Activated T-cell treated with anti-CD3 and anti-CD28 coated beads for 24 hours (primary cell): Measurements from ENCODE around the gene PCBP3.
"Not testable (repeated sequence)": the region's sequence is repeated elsewhere in the genome, so short reads cannot be mapped to it uniquely, and the experiment has no call there.

Source experiments
- DNase-seq: peaks from one replicate; pipeline ENCODE4 v3.0.0-alpha.2; 2020; ENCODE audit warnings: low read depth

PCBP3 gene

DNA sequence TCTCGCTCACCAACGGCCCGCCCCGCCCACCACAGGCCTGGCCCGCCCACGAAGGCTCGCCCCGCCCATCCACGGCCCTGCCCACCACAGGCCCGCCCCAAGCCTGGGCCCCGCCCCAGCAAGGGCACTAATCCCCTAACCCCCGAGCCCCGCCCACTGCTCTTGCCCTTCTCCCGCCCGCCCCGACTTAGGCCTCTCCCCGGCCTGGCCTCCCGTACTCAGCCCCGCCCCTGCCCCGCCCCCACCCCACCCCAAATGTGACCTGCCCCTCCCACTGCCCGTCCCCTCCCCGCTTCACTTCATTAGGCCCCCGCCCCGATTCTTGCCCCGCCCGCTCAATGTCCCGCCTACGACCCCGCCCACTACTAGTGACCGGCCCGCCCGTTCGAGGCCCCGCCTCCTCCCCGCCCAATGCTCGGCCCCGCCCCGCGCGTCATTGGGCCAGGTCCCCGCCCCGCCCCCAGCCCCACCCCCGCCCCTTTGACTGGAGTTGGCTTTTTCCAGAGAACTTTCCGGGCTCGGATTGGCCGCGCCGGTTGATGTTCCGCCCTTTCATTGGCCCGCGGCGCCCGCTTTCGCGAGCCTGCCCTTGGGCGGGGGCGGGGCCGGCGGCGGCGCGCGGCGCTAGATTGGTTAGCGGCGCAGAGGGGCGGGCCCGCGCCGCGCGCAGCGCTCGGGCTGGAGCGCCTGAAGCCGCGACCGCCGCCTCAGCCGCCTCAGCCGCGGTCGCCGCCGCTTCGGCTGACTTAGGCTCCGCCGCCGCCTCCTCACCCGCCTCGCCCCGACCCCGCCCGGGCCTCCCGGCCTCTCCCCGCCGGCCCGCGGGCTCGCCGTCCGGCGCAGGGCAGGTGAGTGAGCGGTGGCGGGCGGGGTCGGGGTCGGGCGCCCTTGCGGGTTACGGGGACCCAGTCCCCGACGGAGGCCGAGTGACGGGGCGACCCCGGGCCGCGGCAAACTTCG lies at the start of gene PCBP3:
Gene PCBP3, plus strand, starts transcription at position 705 of the 960 bp plus-strand sequence. CDS start 206,361 bp downstream, outside the sequence.
- peak; percentile 94 for DNase-seq

DNA sequence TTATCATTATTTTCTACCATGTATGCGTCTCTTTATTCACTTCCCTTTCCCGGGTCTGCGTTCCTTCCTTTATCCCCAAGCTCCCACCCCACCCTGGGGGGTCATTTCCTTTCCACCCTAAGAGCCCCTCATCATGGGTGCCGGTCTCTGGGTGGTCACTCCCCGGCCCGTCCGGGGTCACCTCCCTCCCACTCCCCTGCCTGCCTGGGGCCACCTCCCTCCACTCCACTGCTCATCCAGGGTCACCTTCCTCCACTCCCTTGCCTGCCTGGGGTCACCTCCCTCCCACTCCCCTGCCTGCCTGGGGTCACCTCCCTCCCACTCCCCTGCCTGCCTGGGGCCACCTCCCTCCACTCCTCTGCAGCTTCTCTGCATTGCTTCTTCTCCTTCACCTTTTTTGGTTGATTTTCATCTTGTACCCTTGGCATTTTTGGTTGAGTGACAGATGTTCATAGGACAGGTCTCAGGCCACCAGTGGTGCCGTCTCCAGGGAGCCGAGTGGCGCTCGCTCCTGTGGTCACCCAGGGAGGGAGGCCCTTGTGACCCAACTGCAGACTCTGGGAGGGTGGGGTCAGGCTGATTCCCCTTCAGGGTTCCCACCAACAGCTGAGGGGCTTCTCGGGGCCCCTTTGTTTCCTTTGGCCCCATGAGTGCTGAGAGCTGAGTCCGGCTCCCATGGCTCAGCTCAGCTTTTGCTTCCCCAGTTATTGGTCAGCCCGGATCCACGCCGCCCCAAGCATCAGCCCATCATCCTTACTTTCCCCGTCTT lies 48.6 kb upstream of the PCBP3 start:
- DNase-seq, result no peak

DNA sequence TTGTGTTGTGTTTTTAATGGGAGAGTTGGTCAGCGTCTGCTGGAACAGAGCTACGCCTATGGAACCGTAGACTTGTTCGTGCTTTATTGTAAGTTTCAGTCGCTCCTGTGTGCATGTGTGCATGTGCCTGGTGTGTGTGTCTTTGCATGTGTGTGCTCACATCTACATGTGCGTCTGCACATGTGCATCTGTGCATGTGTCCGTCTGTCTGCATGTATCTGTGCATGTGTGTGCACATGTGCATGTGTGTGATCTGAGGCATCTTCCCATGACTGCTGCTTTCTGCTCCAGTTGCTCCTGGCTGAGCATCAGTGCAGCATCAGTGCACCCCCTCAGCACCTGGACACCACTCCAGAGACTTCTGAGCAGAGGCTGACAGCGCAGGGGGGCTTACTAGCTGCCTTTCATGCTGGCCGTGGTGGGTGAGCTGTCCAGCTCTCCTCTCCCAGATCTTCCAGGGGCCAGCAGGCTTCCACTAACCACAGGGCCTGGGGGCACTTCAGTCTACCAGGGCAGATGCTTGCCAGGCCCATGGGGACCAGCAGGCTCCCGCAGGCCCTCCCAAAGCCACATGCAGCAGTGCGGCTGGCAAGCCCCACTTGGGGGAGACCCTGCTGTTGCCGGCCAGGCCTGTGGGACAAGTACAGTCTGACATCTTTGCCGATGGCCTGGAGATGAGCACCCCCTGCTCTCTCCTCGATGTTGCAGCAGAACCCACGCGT lies 47.8 kb upstream of the PCBP3 start:
- DNase-seq, result no peak

DNA sequence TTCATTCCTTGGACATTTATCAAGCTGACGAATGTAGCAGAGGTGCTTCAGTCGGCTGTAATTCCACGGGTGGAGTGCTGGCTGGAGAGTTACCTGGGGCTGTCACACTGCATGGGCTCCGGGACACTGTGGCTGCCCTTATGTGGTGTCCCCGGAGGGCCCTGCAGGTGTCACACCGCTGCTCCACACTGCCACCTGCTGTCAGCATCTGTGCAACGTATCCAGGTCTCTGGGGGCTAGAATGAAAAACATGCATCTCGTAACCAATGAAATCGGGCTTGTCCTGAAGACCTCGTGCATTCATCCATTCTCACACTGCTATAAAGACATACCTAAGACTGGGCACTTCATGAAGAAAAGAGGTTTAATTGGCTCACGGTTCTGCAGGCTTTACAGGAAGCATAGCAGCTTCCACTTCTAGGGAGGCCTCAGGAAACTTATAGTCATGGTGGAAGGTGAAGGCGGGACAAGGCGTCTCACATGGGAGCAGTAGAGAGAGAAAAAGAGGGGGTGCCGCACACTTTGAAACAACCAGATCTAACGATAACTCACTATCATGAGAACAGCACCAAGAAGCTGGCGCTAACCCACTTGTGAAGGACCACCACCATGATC lies 46.7 kb upstream of the PCBP3 start:
- peak; percentile 77 for DNase-seq

DNA sequence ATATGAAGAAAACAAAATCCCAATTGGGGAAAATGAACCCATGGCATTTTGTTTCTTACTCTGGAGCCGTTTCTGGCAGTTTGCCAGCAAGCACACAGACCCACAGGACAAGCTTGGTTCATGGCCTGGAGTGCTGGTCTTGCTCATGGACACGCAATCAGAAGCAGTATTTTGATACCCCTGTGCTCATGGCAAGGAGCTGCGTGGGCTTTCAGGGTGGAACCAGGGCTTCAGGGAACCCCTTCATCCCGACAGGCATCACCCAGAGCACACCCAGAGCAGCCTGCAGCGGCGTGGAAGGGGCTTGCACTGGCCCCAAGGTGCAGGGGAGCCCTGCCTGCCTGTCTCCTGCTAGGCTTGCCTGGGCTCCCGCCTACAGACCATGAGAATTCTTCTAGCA lies 45.4 kb upstream of the PCBP3 start:
- no peak for DNase-seq

DNA sequence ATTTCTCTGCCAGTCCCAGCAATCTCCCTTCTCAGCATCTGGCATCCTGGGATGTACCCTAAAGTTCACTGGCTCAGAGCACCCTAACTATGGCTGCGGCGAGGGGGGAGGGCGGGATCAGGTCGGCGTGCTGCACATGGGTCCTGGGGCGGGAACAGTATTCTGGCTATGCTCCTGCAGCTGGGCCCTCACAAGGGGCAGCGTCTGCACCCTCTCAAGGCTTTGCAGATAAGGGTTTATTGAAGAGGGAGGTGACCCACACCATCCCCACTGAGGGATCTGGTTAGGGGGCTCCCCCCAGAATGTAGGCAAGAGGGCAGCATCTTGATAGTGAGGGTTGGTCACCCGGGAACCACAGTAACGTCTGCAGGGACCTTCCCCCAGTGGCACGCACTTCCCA lies 44.9 kb upstream of the PCBP3 start:
- DNase-seq, result no peak

DNA sequence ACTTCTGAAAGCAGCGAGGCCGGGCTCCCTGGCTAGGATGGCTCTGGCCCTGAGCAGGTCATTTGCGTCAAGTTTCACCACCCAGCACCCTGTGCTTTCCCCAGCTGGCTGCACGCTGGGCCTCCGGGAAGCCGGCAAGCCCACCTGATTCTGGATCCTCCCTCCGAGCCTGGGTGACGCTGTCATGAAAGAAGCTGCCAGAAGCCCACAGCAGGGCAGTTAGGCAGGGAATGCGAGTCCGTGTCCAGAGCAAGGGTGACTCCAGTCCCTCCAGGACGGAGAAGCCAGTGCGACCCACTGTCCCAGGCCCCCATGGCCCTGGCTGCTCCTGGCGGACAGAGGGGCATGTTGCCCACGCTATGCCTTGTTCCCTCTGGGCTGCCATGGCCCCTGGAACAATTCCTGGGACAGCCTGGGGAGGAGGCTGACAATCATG lies 44.4 kb upstream of the PCBP3 start:
- DNase-seq, result no peak

DNA sequence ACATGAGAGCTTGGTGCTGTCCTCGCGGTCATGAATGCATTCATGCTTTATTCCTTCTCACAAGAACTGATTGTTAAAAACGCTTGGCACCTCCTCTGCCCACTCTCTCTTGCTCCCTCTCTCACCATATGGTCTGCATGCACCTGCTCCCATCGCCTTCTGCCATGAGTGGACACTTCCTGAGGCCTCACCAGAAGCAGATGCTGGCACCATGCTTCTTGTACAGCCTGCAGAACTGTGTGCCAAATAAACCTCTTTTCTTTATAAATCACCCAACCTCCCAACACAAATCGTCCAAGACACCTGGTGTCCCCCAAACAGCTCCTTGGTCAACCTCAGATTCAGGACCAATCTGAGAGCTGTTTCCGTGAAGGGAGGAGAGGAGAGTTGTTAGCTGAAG lies 43.3 kb upstream of the PCBP3 start:
- no peak for DNase-seq

DNA sequence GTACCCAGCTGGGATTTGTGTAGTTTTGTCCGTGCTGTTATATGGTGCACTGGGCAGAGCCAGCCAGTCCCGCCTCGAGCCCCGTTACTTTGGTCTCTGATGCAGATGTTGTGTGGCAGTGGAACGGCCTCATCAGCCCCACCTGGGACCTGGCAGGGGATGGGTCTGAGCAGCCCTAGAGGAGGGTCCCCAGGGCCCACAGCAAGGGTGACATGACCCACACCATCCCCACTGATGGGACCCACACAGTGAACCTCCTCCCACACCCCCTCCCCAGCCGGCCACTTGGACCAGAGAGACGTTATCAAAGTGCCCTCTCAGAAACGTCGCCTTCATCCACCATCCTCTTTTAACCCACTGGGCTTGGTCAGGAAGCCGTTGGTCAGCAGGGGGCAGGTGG lies 42.0 kb upstream of the PCBP3 start:
- no peak for DNase-seq

DNA sequence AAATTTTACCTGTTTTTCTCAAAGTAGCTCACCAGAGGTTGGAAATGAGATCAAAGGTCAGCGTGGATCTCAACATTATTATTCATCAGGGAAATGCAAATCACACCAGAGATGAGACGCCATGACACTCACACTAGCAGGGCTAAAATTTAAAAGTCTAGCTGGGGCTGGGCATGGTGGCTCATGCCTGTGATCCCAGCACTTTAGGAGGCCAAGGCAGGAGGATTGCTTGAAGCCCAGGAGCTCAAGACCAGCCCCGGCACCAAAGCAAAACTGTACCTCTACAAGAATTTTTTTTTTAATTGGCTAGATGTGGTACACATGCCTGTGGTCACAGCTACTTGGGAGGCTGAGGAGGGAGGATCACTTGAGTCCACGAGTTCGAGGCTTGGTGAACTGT lies 41.4 kb upstream of the PCBP3 start:
- no peak for DNase-seq

DNA sequence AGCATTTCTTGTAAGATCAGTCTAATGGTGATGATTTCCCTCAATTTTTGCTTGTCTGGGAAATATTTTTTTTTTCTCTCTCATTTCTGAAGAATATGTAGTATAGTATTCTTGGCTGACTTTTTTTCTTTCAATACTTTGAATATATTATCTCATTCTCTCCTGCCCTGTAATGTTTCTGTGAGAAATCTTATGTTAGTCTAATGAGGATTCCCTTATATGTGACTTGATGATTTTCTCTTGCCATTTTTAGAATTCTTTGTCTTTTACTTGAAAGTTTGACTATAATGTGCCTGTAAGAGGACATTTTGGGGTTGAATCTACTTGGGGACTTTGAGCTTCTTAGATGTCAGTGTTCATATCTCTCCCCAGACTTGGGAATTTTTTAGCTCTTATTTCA lies 40.0 kb upstream of the PCBP3 start:
- DNase-seq, result no peak

DNA sequence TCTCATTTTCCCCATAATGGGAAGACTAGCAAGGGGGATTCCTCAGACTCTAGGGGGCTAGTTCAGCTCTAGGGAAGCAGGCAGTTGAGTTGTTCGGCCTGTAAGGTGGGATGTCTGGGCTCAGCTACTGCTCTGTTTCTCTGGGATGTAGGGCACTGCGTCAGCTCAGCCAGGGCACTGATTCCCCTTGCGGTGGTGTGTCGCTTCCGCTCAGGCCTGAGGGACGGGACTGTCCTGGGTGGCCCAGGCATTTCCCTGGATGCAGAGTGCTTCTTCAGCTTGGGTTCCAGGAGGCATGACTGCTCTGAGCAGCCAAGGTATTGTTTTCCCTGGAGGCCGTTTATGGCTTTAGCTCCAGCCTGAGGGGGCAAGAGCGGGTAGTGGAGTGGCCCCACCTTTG lies 38.8 kb upstream of the PCBP3 start:
- DNase-seq, result not testable (repeated sequence)

DNA sequence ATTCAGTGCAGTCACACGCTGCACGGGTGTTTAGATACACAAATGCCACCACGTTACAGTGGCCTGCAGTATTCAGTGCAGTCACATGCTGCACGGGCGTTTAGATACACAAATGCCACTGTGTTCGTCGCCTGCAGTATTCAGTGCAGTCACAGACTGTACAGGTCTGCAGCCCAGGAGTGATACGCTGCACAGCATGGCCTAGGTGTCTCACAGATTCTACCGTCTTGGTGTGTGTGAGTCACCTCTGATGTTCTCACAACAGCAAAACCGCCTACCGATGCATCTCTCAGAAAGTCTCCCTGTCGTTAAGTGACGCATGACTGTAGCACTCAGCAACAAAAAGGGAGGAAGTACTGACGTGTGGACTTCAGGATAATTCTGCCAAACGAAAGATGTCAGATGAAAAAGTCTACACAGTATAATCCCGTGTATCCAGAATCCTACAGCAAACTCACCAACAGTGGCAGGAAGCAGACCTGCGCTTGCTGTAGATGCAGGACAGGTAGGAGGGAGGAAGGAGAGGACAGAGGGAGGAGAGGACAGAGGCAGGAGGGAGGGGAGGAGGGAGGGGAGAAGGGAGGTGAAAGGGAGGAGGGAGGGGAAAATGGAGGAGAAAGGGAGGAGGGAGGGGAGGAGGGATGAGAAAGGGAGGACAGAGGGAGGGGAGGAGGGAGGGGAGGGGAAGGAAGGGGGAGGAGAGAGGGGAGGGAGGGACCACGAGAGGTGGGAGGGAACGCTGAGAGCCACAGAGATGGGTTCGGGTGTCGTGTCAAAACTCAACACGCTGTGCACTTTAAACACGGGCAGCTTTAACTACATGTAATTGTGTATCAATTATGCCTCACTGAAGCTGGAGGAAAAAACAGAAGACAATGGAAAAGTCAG lies 36.3 kb upstream of the PCBP3 start:
- DNase-seq, result peak; percentile 48

DNA sequence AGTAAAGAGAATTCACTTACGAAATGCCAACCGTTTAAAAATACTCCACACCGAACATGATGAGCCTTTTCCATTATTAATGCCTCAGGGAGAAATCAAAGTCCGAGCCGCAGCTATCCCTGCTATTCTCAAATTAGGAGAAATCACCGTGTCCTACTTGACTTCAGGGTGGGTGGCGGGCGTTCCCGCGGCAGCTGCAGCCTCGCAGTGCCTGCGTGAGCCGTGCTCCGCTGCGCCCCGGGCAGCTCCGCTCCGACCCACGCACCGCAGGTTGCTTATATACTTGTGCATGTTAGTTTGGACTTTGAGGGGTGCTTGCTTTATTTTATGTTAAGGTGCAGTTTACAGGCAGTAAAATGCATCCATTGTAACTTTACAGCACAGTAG lies 35.6 kb upstream of the PCBP3 start:
- no peak for DNase-seq

DNA sequence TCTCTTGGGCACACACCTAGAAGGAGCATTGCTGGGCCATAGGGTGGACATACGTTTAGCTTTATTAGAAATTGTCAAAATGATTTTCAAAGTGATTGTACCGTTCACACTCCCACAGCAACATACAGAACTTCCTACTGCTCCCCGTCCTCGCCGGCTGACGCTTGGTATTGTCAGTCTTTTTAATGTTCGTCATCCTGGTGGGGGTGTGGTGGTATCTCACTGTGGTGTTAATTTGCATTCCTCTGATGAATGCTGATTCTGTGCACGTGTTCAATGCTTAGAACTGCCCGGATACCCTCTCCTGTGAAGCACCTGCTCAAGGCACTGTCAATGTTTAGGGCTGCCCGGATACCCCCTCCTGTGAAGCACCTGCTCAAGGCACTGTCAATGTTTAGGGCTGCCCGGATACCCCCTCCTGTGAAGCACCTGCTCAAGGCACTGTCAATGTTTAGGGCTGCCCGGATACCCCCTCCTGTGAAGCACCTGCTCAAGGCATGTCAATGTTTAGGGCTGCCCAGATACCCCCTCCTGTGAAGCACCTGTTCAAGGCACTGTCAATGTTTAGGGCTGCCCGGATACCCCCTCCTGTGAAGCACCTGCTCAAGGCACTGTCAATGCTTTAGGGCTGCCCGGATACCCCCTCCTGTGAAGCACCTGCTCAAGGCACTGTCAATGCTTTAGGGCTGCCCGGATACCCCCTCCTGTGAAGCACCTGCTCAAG lies 34.6 kb upstream of the PCBP3 start:
- DNase-seq, result not testable (repeated sequence)

DNA sequence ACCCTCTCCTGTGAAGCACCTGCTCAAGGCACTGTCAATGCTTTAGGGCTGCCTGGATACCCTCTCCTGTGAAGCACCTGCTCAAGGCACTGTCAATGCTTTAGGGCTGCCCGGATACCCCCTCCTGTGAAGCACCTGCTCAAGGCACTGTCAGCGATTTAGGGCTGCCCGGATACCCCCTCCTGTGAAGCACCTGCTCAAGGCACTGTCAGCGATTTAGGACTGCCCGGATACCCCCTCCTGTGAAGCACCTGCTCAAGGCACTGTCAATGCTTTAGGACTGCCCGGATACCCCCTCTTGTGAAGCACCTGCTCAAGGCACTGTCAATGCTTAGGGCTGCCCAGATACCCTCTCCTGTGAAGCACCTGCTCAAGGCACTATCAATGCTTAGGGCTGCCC lies 33.9 kb upstream of the PCBP3 start:
- DNase-seq, result not testable (repeated sequence)

DNA sequence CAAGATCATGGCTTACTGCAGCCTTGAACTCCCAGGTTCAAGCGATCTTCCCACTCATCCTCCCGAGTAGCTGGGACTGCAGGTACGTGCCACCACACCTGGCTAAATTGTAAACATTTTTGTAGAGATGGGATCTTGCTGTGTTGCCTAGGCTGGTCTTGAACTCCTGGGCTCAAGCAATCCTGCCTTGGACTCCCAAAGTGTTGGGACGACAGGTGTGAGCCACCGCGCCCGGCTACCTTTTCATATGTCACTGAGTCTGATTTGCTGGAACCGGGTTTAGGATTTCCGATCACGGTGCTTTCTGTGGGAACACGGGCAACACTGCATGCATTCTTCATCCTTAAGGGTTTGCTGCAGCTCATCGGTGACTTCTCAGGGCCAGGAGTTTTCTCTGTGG lies 32.2 kb upstream of the PCBP3 start:
- no peak for DNase-seq

DNA sequence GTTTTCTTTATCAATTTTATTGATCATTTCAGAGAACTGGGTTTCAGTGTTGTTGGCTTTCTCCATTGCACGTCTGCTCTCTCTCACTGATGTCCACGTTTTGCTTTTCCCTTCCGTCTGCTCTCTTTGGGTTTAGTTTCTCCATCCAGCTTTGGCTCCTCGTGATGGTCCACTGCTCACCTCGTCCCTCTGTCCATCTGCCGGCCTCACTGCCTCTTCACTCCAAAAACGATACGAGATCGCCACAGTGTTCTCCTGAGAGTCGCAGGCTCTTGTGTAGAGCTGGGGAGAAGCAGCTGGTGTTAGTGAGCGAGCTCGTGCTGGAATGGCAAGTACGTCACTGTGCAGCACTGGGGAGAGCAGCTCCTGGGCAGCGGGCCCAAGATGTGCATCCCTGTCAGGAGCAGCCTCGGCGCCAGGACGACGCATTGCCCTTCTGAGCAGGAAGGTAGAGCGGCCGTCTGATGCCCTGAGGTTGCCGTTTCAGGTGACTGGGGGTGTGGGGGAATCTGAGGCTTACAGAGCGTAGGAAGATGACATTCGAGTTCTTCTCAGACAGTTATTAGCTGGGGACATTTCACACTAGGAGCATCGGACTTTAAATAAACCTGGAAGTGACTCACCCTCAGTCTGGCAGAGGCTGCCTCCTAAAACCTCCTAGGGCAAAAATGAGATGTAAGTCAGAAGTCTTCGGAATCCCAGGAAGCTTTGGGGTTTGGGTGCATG lies 31.4 kb upstream of the PCBP3 start:
- no peak for DNase-seq

DNA sequence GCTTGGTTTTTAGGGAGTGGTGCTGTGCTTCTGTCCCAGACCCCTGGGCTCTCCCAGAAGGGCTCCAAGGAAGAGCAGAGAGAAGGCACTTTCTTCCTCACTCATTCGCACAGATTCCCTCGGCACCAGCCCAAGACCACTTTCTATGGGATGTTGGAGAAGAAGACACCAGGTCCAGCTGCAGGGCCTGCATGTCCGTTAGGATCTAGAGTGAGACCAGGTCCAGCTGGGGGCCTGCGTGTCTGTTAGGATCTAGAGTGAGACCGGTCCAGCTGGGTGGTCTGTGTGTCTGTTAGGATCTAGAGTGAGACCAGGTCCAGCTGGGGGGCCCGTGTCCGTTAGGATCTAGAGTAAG lies 30.9 kb upstream of the PCBP3 start:
- DNase-seq, result not testable (repeated sequence)

DNA sequence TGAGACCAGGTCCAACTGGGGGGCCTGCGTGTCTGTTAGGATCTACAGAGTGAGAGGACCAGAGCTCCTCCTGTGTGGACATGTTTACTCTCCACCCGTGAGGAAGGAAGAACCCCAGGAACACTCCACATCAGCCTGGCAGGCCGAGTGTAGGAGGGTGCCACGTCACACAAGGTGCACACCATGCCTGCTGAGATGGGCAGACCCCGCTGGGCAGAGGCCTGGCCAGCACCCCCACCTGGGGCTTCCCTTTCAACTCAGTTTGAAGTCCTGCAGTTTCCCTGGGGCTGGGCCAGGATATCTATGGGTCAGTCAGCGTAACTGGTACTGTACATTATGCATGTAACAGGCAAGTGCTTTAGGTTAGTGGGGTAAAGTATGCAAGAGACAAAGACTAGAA lies 30.1 kb upstream of the PCBP3 start:
- no peak for DNase-seq
